ENCODE data around the gene CEACAM21. TPM values are rescaled to one million over a fixed set of nuclear protein-coding genes. Genes with fewer than 3 reads are reported as not detected.

CEACAM21 gene
- under 1 TPM; 0.44 to 0.51 TPM for total RNA-seq
- 0.14 TPM for polyA plus RNA-seq (2013, experiment 1 of 2)
- not detected for polyA plus RNA-seq (2013, experiment 2 of 2)
- long read RNA-seq, experiment 1, result 0 reads
- long read RNA-seq, experiment 2, partial matches to known transcripts, result 0 of 2 reads
- long read RNA-seq, experiment 2, other reads (novel, unspliced or antisense), result 2 of 2 reads
- long read RNA-seq, experiment 3, result 0 reads
- long read RNA-seq, experiment 4, partial matches to known transcripts, result 0 of 3 reads
- long read RNA-seq, experiment 4, other reads (novel, unspliced or antisense), result 3 of 3 reads

- Mint-ChIP-seq H3K27me3 (ENCODE audit: insufficient read depth) (peaks cover 21% of the 10 kb centered on the region), H3K4me1 (no peaks in the 10 kb centered on the region), H3K27ac (no peak within 1 kb of the TSS), H3K4me3 (no peak within 1 kb of the TSS), H3K9me3 (peaks cover 60% of the 10 kb centered on the region), H3K36me3 (ENCODE audit: low read depth) (no peaks in the 10 kb centered on the region)
- Histone ChIP-seq H3K27me3 (ENCODE audit: control insufficient read depth, insufficient read depth, low read length, poor library complexity, severe bottlenecking) (peaks cover 37% of the 10 kb centered on the region), H3K9me3 (ENCODE audit: control insufficient read depth, low read length) (peaks cover 13% of the 10 kb centered on the region), H3K4me1 (ENCODE audit: control insufficient read depth, insufficient read depth, low read length) (no peaks in the 10 kb centered on the region), H3K4me3 (ENCODE audit: low read length) (no peak within 1 kb of the TSS), H3K9ac (ENCODE audit: extremely low read depth, low read length, poor library complexity, severe bottlenecking) (no peak within 1 kb of the TSS), H3K27ac (ENCODE audit: low read depth, low read length) (no peak within 1 kb of the TSS), H3K36me3 (ENCODE audit: control insufficient read depth, insufficient read depth, low read length) (no peaks in the 10 kb centered on the region)
- TF ChIP-seq CTCF (conservative IDR thresholded peaks at IDR 0.05), result no peak
- WGBS, 2 experiments (ENCODE audit: insufficient coverage in 1 of 2, insufficient read length in 1 of 2), result 43 to 49% methylated on average over 2 to 4 of the region's 4 CpGs
- DNase-seq, result no peak
Measured at GRCh38 chr19:41575998-41576397, at the start of gene CEACAM21. Gene CEACAM21 (plus strand): TSS chr19:41576166. CDS start chr19:41576275, 109 bp downstream.

GRCh38 chr19:41527089-41527488, 48.9 kb upstream of the CEACAM21 start:
- no peaks in the 10 kb centered on the region for H3K36me3 ChIP-seq (ENCODE audit: control insufficient read depth, insufficient read depth, low read length)
- no peak for DNase-seq
- H3K4me3 ChIP-seq (ENCODE audit: low read length), result no peak overlapping the region
- TF ChIP-seq CTCF (conservative IDR thresholded peaks at IDR 0.05), result no peak
- Mint-ChIP-seq H3K27ac (no peak overlapping the region), H3K4me3 (no peak overlapping the region), H3K36me3 (ENCODE audit: low read depth) (no peaks in the 10 kb centered on the region), H3K9me3 (peaks cover 6% of the 10 kb centered on the region), H3K27me3 (ENCODE audit: insufficient read depth) (peaks cover 60% of the 10 kb centered on the region), H3K4me1 (no peaks in the 10 kb centered on the region)
- no peak overlapping the region for H3K27ac ChIP-seq (ENCODE audit: low read depth, low read length)
- no peaks in the 10 kb centered on the region for H3K9me3 ChIP-seq (ENCODE audit: control insufficient read depth, low read length)
- no peaks in the 10 kb centered on the region for H3K4me1 ChIP-seq (ENCODE audit: control insufficient read depth, insufficient read depth, low read length)
- WGBS, 2 experiments (ENCODE audit: insufficient coverage in 1 of 2, insufficient read length in 1 of 2), result 75 to 78% methylated on average over 1 to 3 of the region's 3 CpGs
- H3K9ac ChIP-seq (ENCODE audit: extremely low read depth, low read length, poor library complexity, severe bottlenecking), result no peak overlapping the region
- peaks cover 46% of the 10 kb centered on the region for H3K27me3 ChIP-seq (ENCODE audit: control insufficient read depth, insufficient read depth, low read length, poor library complexity, severe bottlenecking)

GRCh38 chr19:41528106-41528505, 47.9 kb upstream of the CEACAM21 start:
- H3K9me3 Mint-ChIP-seq, result peaks cover 6% of the 10 kb centered on the region

More at GRCh38 chr19:41528106-41528505, 47.9 kb upstream of the CEACAM21 start:
- H3K36me3 Mint-ChIP-seq (ENCODE audit: low read depth), result no peaks in the 10 kb centered on the region
- no peak overlapping the region for H3K4me3 ChIP-seq (ENCODE audit: low read length)
- peaks cover 54% of the 10 kb centered on the region for H3K27me3 Mint-ChIP-seq (ENCODE audit: insufficient read depth)
- peaks cover 36% of the 10 kb centered on the region for H3K27me3 ChIP-seq (ENCODE audit: control insufficient read depth, insufficient read depth, low read length, poor library complexity, severe bottlenecking)
- H3K9me3 ChIP-seq (ENCODE audit: control insufficient read depth, low read length), result no peaks in the 10 kb centered on the region
- H3K27ac ChIP-seq (ENCODE audit: low read depth, low read length), result no peak overlapping the region
- no peaks in the 10 kb centered on the region for H3K4me1 Mint-ChIP-seq
- no peaks in the 10 kb centered on the region for H3K36me3 ChIP-seq (ENCODE audit: control insufficient read depth, insufficient read depth, low read length)
- TF ChIP-seq CTCF (conservative IDR thresholded peaks at IDR 0.05), result no peak
- H3K9ac ChIP-seq (ENCODE audit: extremely low read depth, low read length, poor library complexity, severe bottlenecking), result no peak overlapping the region
- WGBS, 2 experiments (ENCODE audit: insufficient coverage in 1 of 2, insufficient read length in 1 of 2), result 86% methylated on average over 1 of the region's 2 CpGs
- no peaks in the 10 kb centered on the region for H3K4me1 ChIP-seq (ENCODE audit: control insufficient read depth, insufficient read depth, low read length)
- H3K4me3 Mint-ChIP-seq, result no peak overlapping the region
- no peak overlapping the region for H3K27ac Mint-ChIP-seq
- no peak for DNase-seq
